ENCODE results near the gene MAN1C1.
A peak's percentile ranks its signal among the peaks of the same experiment; 100 is the strongest.

- TF ChIP-seq, protein P1, sequence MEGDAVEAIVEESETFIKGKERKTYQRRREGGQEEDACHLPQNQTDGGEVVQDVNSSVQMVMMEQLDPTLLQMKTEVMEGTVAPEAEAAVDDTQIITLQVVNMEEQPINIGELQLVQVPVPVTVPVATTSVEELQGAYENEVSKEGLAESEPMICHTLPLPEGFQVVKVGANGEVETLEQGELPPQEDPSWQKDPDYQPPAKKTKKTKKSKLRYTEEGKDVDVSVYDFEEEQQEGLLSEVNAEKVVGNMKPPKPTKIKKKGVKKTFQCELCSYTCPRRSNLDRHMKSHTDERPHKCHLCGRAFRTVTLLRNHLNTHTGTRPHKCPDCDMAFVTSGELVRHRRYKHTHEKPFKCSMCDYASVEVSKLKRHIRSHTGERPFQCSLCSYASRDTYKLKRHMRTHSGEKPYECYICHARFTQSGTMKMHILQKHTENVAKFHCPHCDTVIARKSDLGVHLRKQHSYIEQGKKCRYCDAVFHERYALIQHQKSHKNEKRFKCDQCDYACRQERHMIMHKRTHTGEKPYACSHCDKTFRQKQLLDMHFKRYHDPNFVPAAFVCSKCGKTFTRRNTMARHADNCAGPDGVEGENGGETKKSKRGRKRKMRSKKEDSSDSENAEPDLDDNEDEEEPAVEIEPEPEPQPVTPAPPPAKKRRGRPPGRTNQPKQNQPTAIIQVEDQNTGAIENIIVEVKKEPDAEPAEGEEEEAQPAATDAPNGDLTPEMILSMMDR (IDR thresholded peaks at IDR 0.05; ENCODE audit: borderline replicate concordance, extremely low read depth, low read length, poor library complexity, severe bottlenecking) = peak; percentile 11
- no peak for TF ChIP-seq EZH2 (IDR thresholded peaks at IDR 0.05; ENCODE audit: borderline replicate concordance, low read depth, low read length, severe bottlenecking)
These were observed 201.4 kb downstream of the MAN1C1 start for GRCh38 chr1:25817840-25818501.
